ENCODE results near the gene PPIA. TPM values are rescaled to one million over a fixed set of nuclear protein-coding genes. Genes with fewer than 3 reads are reported as not detected.

Gene PPIA
- polyA plus RNA-seq, 4 donors: 1,389 to 4,480 (median 2,811) TPM

DNA sequence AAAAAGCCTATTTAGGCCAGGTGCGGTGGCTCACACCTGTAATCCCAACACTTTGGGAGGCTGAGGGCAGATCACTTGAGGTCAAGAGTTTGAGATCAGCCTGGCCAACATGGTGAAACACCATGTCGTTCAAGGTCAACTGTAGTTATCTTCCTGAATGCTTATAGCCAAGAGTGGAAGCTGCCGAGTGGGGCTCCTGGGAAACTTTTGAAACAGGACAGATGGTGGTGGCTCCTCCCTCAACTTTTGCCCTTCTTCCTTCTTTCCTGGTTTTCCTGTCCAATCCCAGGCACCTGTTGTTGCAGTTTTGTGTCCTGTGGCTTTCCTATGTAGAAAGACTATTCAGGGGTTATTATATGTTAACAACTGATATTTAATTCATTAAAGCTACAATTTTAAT, 8.7 kb upstream of the PPIA start:
- FAIRE-seq (no peak), DNase-seq (no peak)
- Histone ChIP-seq H3K4me1 (ENCODE audit: control insufficient read depth in 3 of 3, insufficient read depth in 2 of 3, low read depth in 1 of 3, low read length in 2 of 3) (no peaks in the 10 kb centered on the region), H3K36me3 (ENCODE audit: control insufficient read depth in 3 of 3, insufficient read depth in 2 of 3, low read depth in 1 of 3, low read length in 3 of 3) (no peaks in the 10 kb centered on the region), H3K27ac (ENCODE audit: low read depth in 1 of 3, low read length in 2 of 3) (no peak overlapping the region), H3K4me3 (ENCODE audit: low read depth in 1 of 3, low read length in 3 of 3) (no peak overlapping the region), H3K27me3 (ENCODE audit: control insufficient read depth in 3 of 3, insufficient read depth in 3 of 3, low read length in 3 of 3) (no peaks in the 10 kb centered on the region), H3K9me3 (ENCODE audit: control insufficient read depth in 2 of 2, insufficient read depth in 1 of 2, low read depth in 1 of 2, low read length in 1 of 2) (peaks cover 0 to 16% of the 10 kb centered on the region in 2 donors)
- 71 to 81% (median 73%) methylated on average over 3 of the region's 3 CpGs for WGBS, 3 donors

DNA sequence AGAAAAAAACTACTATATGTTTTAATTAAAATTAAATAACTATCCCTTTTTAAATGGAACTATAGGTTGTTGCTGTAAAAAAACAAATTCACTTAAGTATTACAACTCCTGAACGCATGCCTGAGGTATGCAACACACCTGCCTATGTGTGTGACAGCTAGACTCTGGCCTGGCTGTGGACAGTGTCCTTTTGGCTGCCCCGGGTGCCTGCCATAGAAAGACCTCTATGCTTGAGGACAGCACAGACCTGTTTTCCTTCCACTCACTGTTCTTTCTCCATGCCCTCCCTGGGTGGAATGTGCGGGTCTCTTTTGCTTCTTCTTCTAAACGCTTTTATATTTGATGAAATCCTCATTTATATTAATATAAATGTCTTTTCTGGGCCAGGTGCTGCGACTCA, 6.5 kb upstream of the PPIA start:
- Histone ChIP-seq H3K9me3 (ENCODE audit: control insufficient read depth in 2 of 2, insufficient read depth in 1 of 2, low read depth in 1 of 2, low read length in 1 of 2) (no peaks in the 10 kb centered on the region), H3K4me3 (ENCODE audit: low read depth in 1 of 3, low read length in 3 of 3) (no peak overlapping the region), H3K27me3 (ENCODE audit: control insufficient read depth in 3 of 3, insufficient read depth in 3 of 3, low read length in 3 of 3) (no peaks in the 10 kb centered on the region), H3K27ac (ENCODE audit: low read depth in 1 of 3, low read length in 2 of 3) (no peak overlapping the region), H3K36me3 (ENCODE audit: control insufficient read depth in 3 of 3, insufficient read depth in 2 of 3, low read depth in 1 of 3, low read length in 3 of 3) (no peaks in the 10 kb centered on the region), H3K4me1 (ENCODE audit: control insufficient read depth in 3 of 3, insufficient read depth in 2 of 3, low read depth in 1 of 3, low read length in 2 of 3) (no peaks in the 10 kb centered on the region)
- DNase-seq: no peak
- no peak for FAIRE-seq
- WGBS, 3 donors: 80 to 87% (median 85%) methylated on average over 5 of the region's 5 CpGs

DNA sequence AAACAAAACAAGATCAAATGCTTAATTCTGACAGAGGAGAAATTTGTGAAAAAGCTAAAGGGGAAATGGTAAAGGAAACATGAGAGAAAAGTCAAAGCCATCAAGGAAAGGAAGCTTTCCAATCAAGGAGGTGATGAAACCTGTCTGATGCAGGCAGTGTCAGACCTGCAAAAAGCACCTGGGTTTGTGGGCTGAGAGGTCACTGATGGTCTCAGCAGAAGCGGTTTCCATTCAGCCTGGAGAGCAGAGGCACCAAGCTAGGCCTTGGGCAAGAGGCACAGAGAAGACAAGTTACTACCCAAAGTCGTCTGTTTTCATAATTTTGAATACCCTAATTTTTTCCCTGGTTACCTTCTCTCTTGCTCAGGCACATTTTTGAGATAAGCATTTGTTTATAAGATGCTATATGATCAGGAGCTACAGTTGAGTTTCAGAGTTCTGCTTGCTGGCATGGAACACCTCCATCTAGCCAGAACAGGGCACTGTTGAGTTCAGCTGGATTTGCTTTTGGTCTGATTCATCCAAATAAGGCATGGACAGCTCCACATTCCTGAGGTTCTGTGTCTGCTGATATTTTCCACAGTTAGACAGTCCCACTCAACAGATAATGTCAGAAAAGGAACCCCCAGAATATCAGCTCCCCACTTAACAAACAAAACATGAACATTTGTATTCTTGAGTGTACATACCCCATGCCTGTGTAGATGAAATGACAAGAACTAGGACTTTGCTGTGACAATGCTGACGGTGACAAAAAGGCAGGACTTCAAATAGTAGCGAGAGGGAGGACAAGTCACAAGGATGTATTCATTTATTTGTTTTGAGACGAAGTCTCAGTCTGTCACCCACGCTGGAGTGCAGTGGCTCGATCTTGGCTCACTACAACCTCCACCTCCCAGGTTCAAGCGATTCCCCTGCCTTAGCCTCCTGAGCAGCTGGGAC, 4.9 kb upstream of the PPIA start:
- Histone ChIP-seq H3K27ac (ENCODE audit: low read depth in 1 of 3, low read length in 2 of 3) (peak overlapping the region in 1 of 3 donors; percentile 29), H3K4me1 (ENCODE audit: control insufficient read depth in 3 of 3, insufficient read depth in 2 of 3, low read depth in 1 of 3, low read length in 2 of 3) (no peaks in the 10 kb centered on the region), H3K27me3 (ENCODE audit: control insufficient read depth in 3 of 3, insufficient read depth in 3 of 3, low read length in 3 of 3) (no peaks in the 10 kb centered on the region), H3K9me3 (ENCODE audit: control insufficient read depth in 2 of 2, insufficient read depth in 1 of 2, low read depth in 1 of 2, low read length in 1 of 2) (no peaks in the 10 kb centered on the region), H3K4me3 (ENCODE audit: low read depth in 1 of 3, low read length in 3 of 3) (no peak overlapping the region), H3K36me3 (ENCODE audit: control insufficient read depth in 3 of 3, insufficient read depth in 2 of 3, low read depth in 1 of 3, low read length in 3 of 3) (no peaks in the 10 kb centered on the region)
- no peak for DNase-seq
- FAIRE-seq: no peak
- WGBS, 3 donors: 83 to 90% (median 84%) methylated on average over 8 of the region's 8 CpGs

DNA sequence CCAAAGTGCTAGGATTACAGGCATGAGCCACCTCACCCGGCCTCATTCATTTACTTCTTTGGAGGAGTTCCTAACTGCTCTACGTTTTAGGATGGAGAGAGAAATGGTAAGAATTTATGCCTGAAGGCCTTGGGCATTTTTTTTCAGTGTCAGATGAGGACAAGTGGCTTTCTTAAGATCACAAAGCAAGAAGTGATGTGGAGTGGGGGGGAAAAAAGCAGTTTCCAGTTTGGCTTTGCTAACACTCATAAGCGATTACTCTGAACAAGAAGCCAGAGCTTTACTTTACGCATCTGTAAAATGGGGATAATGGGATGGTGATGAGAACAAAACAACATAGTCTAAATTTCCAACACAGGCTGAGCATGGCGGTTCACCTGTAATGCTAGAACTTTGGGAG, 2.6 kb upstream of the PPIA start:
- Histone ChIP-seq H3K9me3 (ENCODE audit: control insufficient read depth in 2 of 2, insufficient read depth in 1 of 2, low read depth in 1 of 2, low read length in 1 of 2) (no peaks in the 10 kb centered on the region), H3K27ac (ENCODE audit: low read depth in 1 of 3, low read length in 2 of 3) (no peak overlapping the region), H3K36me3 (ENCODE audit: control insufficient read depth in 3 of 3, insufficient read depth in 2 of 3, low read depth in 1 of 3, low read length in 3 of 3) (no peaks in the 10 kb centered on the region), H3K4me1 (ENCODE audit: control insufficient read depth in 3 of 3, insufficient read depth in 2 of 3, low read depth in 1 of 3, low read length in 2 of 3) (peaks cover 0 to 2% (median 0%) of the 10 kb centered on the region in 3 donors), H3K27me3 (ENCODE audit: control insufficient read depth in 3 of 3, insufficient read depth in 3 of 3, low read length in 3 of 3) (no peaks in the 10 kb centered on the region), H3K4me3 (ENCODE audit: low read depth in 1 of 3, low read length in 3 of 3) (no peak overlapping the region)
- WGBS, 3 donors: 82 to 89% (median 85%) methylated on average over 5 of the region's 5 CpGs
- DNase-seq: no peak
- FAIRE-seq: no peak

DNA sequence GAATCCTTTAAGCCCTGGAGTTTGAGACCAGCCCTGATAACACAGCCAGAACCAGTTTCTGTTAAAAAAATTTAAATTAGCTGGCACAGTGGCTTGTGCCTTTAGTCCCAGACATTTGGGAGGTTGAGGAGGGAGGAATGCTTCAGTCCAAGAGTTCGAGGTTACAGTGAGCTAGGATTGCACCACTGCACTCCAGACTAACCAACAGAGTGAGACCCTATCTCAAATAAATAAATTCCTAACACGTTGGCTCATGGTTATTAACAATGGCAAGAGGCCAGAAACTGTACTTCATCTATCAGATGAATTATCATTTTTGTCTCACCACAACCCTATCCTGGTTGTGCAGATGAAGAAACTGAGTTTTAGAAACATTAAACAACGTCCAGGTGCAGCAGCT, 2.1 kb upstream of the PPIA start:
- FAIRE-seq (no peak), DNase-seq (no peak)
- WGBS, 3 donors: 36 to 51% (median 45%) methylated on average over 3 of the region's 3 CpGs
- H3K27me3 ChIP-seq (ENCODE audit: control insufficient read depth in 3 of 3, insufficient read depth in 3 of 3, low read length in 3 of 3): no peaks in the 10 kb centered on the region
- peaks cover 0 to 3% (median 0%) of the 10 kb centered on the region in 3 donors for H3K4me1 ChIP-seq (ENCODE audit: control insufficient read depth in 3 of 3, insufficient read depth in 2 of 3, low read depth in 1 of 3, low read length in 2 of 3)
- no peaks in the 10 kb centered on the region for H3K9me3 ChIP-seq (ENCODE audit: control insufficient read depth in 2 of 2, insufficient read depth in 1 of 2, low read depth in 1 of 2, low read length in 1 of 2)
- no peak overlapping the region for H3K27ac ChIP-seq (ENCODE audit: low read depth in 1 of 3, low read length in 2 of 3)
- H3K4me3 ChIP-seq (ENCODE audit: low read depth in 1 of 3, low read length in 3 of 3): no peak overlapping the region
- no peaks in the 10 kb centered on the region for H3K36me3 ChIP-seq (ENCODE audit: control insufficient read depth in 3 of 3, insufficient read depth in 2 of 3, low read depth in 1 of 3, low read length in 3 of 3)

DNA sequence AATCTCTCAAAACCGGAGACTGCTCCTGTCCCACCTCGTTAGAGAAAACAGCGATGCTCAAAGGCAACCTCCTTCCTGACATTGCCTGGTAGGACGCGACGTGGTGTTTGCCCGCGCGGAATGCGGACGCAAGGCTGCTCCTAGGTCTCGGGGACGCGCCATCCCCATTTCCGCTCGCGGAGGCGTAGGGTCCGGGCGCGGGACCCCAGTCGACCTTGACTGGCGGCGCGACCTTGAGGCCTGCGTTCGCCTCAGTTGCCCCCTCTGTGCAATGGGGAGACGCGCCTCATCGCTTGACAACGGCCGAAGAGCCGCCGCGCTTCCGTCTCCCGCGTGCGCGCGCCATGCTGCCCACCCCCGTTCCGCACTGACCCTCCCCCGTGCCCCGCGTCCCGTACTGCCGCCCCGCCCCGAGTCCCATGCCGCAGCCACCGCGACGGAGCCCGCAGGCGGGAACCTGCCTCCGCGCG, 412 bp upstream of the PPIA start:
- WGBS, 3 donors: 0 to 1% (median 1%) methylated on average over 43 to 59 of the region's 59 CpGs
- FAIRE-seq: no peak
- H3K27ac ChIP-seq (ENCODE audit: low read depth in 1 of 3, low read length in 2 of 3): peak overlapping the region; percentile 68 to 100 (median 90)
- H3K4me3 ChIP-seq (ENCODE audit: low read depth in 1 of 3, low read length in 3 of 3): peak overlapping the region; percentile 57 to 96 (median 86)
- peaks cover 0 to 3% (median 0%) of the 10 kb centered on the region in 3 donors for H3K4me1 ChIP-seq (ENCODE audit: control insufficient read depth in 3 of 3, insufficient read depth in 2 of 3, low read depth in 1 of 3, low read length in 2 of 3)
- DNase-seq: peak in 1 of 2 donors; percentile 49
- no peaks in the 10 kb centered on the region for H3K27me3 ChIP-seq (ENCODE audit: control insufficient read depth in 3 of 3, insufficient read depth in 3 of 3, low read length in 3 of 3)
- H3K36me3 ChIP-seq (ENCODE audit: control insufficient read depth in 3 of 3, insufficient read depth in 2 of 3, low read depth in 1 of 3, low read length in 3 of 3): peaks cover 5 to 15% (median 5%) of the 10 kb centered on the region in 3 donors
- no peaks in the 10 kb centered on the region for H3K9me3 ChIP-seq (ENCODE audit: control insufficient read depth in 2 of 2, insufficient read depth in 1 of 2, low read depth in 1 of 2, low read length in 1 of 2)

DNA sequence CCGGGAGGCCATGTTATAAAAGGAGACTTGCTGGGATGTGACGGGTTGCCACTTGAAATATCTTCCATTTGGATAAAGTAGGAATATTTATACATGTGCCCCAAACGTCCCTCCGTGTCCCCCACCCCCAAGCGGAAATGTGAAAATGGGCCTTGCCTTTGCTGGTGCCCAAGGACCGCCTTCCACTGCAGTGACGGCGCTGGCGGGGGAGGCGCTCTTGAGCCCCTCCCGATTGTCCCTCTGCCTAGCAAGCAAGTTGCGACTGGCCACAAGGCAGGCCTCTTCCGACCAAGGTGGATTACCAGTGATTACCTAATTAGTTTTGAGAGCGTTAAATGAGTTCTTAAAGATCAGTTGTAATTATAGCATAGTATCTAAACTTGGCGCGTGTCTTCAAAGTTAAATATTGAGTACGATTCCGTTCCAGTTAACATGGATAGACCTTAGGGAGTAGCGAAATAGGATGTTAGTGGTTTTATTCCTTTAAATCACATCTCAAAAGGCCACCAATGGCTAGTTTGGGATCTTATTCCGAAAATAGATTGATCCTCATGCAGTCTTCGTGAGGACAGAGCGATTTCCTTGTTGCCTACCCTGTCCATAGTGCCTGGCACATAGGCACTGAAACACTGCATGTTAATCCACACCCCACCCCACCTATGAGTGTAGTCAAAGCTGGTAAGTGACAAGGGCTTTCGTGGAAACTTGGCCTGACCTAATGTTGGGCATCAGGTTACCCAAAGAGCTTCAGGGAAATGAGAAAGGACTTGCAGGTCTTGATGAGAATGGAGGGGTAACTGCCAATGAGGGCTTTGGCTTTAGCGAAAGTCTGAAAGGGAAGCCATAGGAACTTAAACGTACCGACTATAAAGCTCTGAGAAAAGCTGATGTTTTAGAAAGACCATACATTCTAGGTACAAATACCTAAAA, 1.1 kb downstream of the PPIA start:
- Histone ChIP-seq H3K4me3 (ENCODE audit: low read depth in 1 of 3, low read length in 3 of 3) (peak overlapping the region; percentile 86 to 96 (median 91)), H3K36me3 (ENCODE audit: control insufficient read depth in 3 of 3, insufficient read depth in 2 of 3, low read depth in 1 of 3, low read length in 3 of 3) (peaks cover 7 to 27% (median 13%) of the 10 kb centered on the region in 3 donors), H3K27me3 (ENCODE audit: control insufficient read depth in 3 of 3, insufficient read depth in 3 of 3, low read length in 3 of 3) (no peaks in the 10 kb centered on the region), H3K4me1 (ENCODE audit: control insufficient read depth in 3 of 3, insufficient read depth in 2 of 3, low read depth in 1 of 3, low read length in 2 of 3) (peaks cover 0 to 3% (median 0%) of the 10 kb centered on the region in 3 donors), H3K27ac (ENCODE audit: low read depth in 1 of 3, low read length in 2 of 3) (peak overlapping the region; percentile 98 to 100 (median 100)), H3K9me3 (ENCODE audit: control insufficient read depth in 2 of 2, insufficient read depth in 1 of 2, low read depth in 1 of 2, low read length in 1 of 2) (no peaks in the 10 kb centered on the region)
- 0 to 2% (median 1%) methylated on average over 26 of the region's 26 CpGs for WGBS, 3 donors
- DNase-seq: peak; percentile 88 to 94
- no peak for FAIRE-seq

DNA sequence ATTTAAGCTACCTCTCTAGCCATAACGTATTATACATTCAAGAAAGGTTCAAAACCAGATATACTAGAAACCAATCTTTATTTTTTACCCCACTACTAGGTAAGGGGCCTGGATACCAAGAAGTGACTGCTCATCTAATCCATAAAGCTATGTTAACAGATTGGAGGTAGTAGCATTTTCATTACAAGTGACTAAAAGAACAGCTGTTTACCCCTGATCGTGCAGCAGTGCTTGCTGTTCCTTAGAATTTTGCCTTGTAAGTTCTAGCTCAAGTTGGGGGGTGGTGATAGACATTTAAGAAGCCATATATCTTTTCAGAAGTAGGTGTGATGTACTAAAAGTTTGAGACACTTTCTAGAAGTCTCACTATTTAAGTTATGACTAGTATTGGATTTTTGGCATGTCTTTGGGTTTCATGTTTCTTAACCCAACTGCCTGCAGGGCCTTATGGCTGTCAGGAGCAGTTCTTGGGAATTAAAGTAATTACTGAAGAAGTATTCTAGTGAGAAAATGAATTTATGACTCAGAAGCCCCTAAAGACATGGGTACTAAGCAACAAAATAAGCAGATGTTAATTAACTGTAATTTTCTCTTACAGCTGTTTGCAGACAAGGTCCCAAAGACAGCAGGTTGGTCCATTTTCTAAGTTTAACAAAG, 2.3 kb downstream of the PPIA start:
- no peak for DNase-seq
- 4 to 10% (median 4%) methylated on average over 2 of the region's 2 CpGs for WGBS, 3 donors
- Histone ChIP-seq H3K27me3 (ENCODE audit: control insufficient read depth in 3 of 3, insufficient read depth in 3 of 3, low read length in 3 of 3) (no peaks in the 10 kb centered on the region), H3K4me3 (ENCODE audit: low read depth in 1 of 3, low read length in 3 of 3) (peak overlapping the region in 1 of 3 donors; percentile 24), H3K36me3 (ENCODE audit: control insufficient read depth in 3 of 3, insufficient read depth in 2 of 3, low read depth in 1 of 3, low read length in 3 of 3) (peaks cover 14 to 35% (median 15%) of the 10 kb centered on the region in 3 donors), H3K4me1 (ENCODE audit: control insufficient read depth in 3 of 3, insufficient read depth in 2 of 3, low read depth in 1 of 3, low read length in 2 of 3) (peaks cover 0 to 3% (median 0%) of the 10 kb centered on the region in 3 donors), H3K27ac (ENCODE audit: low read depth in 1 of 3, low read length in 2 of 3) (no peak overlapping the region), H3K9me3 (ENCODE audit: control insufficient read depth in 2 of 2, insufficient read depth in 1 of 2, low read depth in 1 of 2, low read length in 1 of 2) (no peaks in the 10 kb centered on the region)
- FAIRE-seq: no peak

Data from small intestine (tissue), 7 donors.